Central memory CD4-positive, alpha-beta T cell (primary cell): ENCODE results near the gene C2CD4B.

ENCODE experiments used
- DNase-seq: peaks from one replicate; pipeline ENCODE4 v3.0.0; 2022
- total RNA-seq, 3 experiments: gene quantifications; one replicate each; lab custom pipeline; 2026; lab: John Stamatoyannopoulos, UW

Gene C2CD4B
- 0 to 0.58 (median 0.07) reads per million in 3 experiments for total RNA-seq

GRCh38 chr15:62165104-62165792, at the start of gene C2CD4B:
C2CD4B (minus strand) TSS chr15:62165285; CDS start chr15:62164984, 301 bp downstream.
- no peak for DNase-seq

- DNase-seq: peak; percentile 51
Measured at GRCh38 chr15:62212741-62213140, 47.7 kb upstream of the C2CD4B start.

GRCh38 chr15:62211348-62211747, 46.3 kb upstream of the C2CD4B start:
- no peak for DNase-seq

- DNase-seq: no peak
Measured at GRCh38 chr15:62209821-62210220, 44.7 kb upstream of the C2CD4B start.

GRCh38 chr15:62209322-62209721, 44.2 kb upstream of the C2CD4B start:
- no peak for DNase-seq

- DNase-seq: no peak
Measured at GRCh38 chr15:62208884-62209283, 43.8 kb upstream of the C2CD4B start.

GRCh38 chr15:62208367-62208766, 43.3 kb upstream of the C2CD4B start:
- no peak for DNase-seq

- DNase-seq: no peak
Measured at GRCh38 chr15:62190675-62191074, 25.6 kb upstream of the C2CD4B start.

GRCh38 chr15:62190274-62190673, 25.2 kb upstream of the C2CD4B start:
- DNase-seq: no peak

- no peak for DNase-seq
Measured at GRCh38 chr15:62188744-62189143, 23.7 kb upstream of the C2CD4B start.

GRCh38 chr15:62187910-62188309, 22.8 kb upstream of the C2CD4B start:
- DNase-seq: no peak

- no peak for DNase-seq
Measured at GRCh38 chr15:62187425-62187824, 22.3 kb upstream of the C2CD4B start.

GRCh38 chr15:62186578-62186977, 21.5 kb upstream of the C2CD4B start:
- DNase-seq: no peak

- no peak for DNase-seq
Measured at GRCh38 chr15:62183130-62183529, 18.0 kb upstream of the C2CD4B start.

- no peak for DNase-seq
Measured at GRCh38 chr15:62173215-62173614, 8.1 kb upstream of the C2CD4B start.

GRCh38 chr15:62171882-62172281, 6.8 kb upstream of the C2CD4B start:
- DNase-seq: no peak

GRCh38 chr15:62165793-62166375, 799 bp upstream of the C2CD4B start:
- DNase-seq: no peak

- no peak for DNase-seq
Measured at GRCh38 chr15:62164396-62165103, 535 bp downstream of the C2CD4B start.

- no peak for DNase-seq
Measured at GRCh38 chr15:62164014-62164395, 1.1 kb downstream of the C2CD4B start.

- no peak for DNase-seq
Measured at GRCh38 chr15:62163397-62164013, 1.6 kb downstream of the C2CD4B start.

- DNase-seq: no peak
Measured at GRCh38 chr15:62153228-62153627, 11.9 kb downstream of the C2CD4B start.

- no peak for DNase-seq
Measured at GRCh38 chr15:62150445-62150844, 14.6 kb downstream of the C2CD4B start.

GRCh38 chr15:62149729-62150128, 15.4 kb downstream of the C2CD4B start:
- no peak for DNase-seq

- DNase-seq: no peak
Measured at GRCh38 chr15:62147551-62147950, 17.5 kb downstream of the C2CD4B start.
